WI38 (cell line): Measurements from ENCODE around the gene RSPRY1.
"Not testable (repeated sequence)": the region's sequence is repeated elsewhere in the genome, so short reads cannot be mapped to it uniquely, and the experiment has no call there.

Experiments used
- H3K4me3 ChIP-seq: 2 replicates; pipeline ENCODE4 v1.5.1; 2011; ENCODE audit warnings: low read depth, mild to moderate bottlenecking, control low read depth, low read length
- CTCF ChIP-seq: IDR thresholded peaks from 2 replicates; pipeline ENCODE4 v1.5.1; 2012; ENCODE audit warnings: low read depth, mild to moderate bottlenecking, control low read depth, low read length

RSPRY1 gene

GRCh38 chr16:57186872-57187854 lies 1.0 kb downstream of the RSPRY1 start:
- peak overlapping the region; percentile 97 for H3K4me3 ChIP-seq
- TF ChIP-seq CTCF: no peak

GRCh38 chr16:57187902-57188710 lies 2.0 kb downstream of the RSPRY1 start:
- H3K4me3 ChIP-seq: peak overlapping the region; percentile 97

- H3K4me3 ChIP-seq: no peak overlapping the region
- no peak for TF ChIP-seq CTCF
Observed at GRCh38 chr16:57188711-57189002, 2.5 kb downstream of the RSPRY1 start.

GRCh38 chr16:57189527-57189926 lies 3.4 kb downstream of the RSPRY1 start:
- not testable (repeated sequence) for H3K4me3 ChIP-seq

GRCh38 chr16:57190136-57190535 lies 4.0 kb downstream of the RSPRY1 start:
- TF ChIP-seq CTCF: no peak
- H3K4me3 ChIP-seq: no peak overlapping the region

- TF ChIP-seq CTCF: no peak
Observed at GRCh38 chr16:57191056-57191571, 5.0 kb downstream of the RSPRY1 start.

GRCh38 chr16:57192146-57192545 lies 6.0 kb downstream of the RSPRY1 start:
- TF ChIP-seq CTCF: no peak
- no peak overlapping the region for H3K4me3 ChIP-seq

More at GRCh38 chr16:57191056-57191571, 5.0 kb downstream of the RSPRY1 start:
- no peak overlapping the region for H3K4me3 ChIP-seq
